GM12873 (cell line): Measurements from ENCODE around the gene PLXNA3.

Experiments
- TF ChIP-seq, protein P1 (sequence below): IDR thresholded peaks from 2 replicates; pipeline ENCODE4 v1.5.1; 2012; ENCODE audit warnings: low read depth, mild to moderate bottlenecking, moderate library complexity, low read length, control low read depth; ENCODE audit not compliant: insufficient read depth; ENCODE audit errors: missing control alignments

The PLXNA3 gene

DNA sequence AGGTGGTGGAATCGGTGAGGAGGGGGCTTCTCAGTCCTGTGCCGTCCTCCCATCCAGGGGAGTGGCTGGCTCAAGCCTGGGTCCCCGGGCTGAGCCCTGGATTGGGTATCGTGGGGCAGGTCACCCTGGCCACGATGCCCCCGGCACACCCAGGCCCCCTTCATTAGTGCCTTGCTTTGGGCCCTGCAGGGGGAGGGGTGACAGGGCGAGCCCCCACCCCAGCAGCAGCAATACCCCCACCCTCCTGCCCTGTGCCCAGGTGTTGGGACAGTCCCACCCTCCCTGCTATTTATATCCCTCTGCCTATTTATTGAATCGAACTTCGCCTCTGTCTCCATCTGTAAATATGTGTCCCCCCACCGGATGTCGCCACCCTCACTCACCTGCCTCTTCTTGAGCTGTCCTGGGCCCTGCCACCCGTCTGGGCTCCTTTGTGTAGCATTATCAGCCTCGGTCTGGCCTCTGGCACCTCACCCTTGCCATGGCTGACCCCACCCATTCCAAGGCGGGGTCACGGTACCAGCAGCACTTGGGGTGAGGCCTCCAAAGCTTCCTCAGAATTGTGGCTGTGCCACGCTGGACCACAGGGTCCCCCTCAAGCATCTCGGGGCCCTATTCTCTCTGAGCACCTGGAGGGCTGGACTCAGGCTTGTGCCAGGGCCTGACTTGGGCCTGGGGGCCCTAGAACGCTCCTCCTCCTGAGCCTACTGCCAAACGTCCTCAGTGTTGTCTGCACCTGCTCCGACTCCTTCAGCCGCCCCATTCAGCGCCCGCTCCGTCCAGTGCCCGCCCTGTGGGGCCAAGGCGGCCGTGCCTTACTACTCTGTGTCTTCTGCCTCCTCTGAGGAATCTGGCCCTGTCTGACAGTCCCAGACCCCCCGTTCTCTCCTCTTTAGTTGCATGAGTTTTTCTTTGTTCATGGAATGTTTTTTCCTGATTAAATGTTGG is 14.9 kb downstream of the PLXNA3 start:
- TF ChIP-seq, protein P1, sequence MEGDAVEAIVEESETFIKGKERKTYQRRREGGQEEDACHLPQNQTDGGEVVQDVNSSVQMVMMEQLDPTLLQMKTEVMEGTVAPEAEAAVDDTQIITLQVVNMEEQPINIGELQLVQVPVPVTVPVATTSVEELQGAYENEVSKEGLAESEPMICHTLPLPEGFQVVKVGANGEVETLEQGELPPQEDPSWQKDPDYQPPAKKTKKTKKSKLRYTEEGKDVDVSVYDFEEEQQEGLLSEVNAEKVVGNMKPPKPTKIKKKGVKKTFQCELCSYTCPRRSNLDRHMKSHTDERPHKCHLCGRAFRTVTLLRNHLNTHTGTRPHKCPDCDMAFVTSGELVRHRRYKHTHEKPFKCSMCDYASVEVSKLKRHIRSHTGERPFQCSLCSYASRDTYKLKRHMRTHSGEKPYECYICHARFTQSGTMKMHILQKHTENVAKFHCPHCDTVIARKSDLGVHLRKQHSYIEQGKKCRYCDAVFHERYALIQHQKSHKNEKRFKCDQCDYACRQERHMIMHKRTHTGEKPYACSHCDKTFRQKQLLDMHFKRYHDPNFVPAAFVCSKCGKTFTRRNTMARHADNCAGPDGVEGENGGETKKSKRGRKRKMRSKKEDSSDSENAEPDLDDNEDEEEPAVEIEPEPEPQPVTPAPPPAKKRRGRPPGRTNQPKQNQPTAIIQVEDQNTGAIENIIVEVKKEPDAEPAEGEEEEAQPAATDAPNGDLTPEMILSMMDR = no peak

DNA sequence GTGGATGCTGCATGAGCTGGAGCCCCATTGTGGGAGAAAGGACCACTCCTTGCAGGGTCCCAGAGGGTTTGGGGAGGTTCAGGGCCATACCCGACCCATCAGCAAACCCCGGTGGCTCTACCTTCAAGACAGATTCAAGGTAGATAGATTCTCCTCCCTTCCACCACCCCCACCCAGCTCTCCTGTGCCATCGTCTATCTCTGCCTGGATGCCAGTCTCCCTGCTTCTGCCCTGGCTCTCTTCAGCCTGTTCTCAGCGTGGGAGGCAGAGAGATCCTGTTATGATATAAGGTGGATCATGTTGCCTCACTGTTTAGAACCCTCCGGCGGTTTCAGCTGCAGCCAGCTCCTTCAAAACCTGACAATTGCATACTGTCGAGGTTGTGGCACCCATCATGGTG is 15.6 kb downstream of the PLXNA3 start:
- TF ChIP-seq, protein P1 = no peak

DNA sequence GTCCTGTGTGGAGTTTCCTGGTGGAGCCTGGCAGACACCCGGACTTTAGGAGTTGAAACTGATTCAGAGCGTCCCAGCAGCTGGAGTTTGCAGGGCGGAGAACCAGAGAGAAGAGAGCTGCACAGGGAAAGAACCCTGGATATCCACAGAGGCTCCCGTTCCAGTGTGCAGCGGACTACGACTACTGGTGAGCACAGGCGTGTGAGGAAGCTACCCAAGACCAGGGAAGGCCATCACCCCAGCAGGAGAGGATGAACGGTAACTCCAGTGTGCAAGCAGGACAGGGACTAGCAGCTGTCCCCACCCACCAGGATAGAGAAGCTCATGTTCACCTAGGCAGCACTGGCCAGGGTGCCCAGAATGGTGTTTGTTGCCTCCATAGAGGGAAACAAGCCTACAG is 18.7 kb downstream of the PLXNA3 start:
- TF ChIP-seq, protein P1 = no peak

DNA sequence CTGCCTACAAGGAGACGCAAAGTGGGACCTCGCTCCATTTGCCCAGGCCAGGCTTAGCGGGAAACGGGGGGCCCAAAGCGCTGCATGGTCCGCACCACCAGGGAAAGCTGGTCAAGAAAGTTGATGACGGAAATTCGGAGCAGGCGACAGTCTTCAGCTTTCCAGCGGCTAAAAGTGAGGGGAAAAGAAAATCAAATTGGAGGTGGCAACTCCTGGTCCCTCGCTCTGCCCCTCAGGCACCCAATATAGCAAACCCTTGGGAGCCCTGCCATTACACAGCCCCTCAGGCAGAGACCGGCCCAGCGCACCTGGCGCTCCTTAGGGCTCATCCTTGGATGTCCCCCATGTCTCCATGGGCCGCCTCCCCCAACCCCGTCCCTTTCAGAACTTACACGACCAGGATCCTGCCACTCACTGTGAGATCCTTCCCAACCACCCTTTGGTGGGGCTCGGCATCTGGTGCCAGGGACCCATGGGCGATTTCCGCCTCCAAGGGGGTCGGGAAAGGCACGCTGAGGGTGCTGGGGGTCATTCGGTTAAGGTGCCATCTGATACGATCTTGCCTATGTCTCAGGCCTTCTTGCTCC is 19.9 kb downstream of the PLXNA3 start:
- TF ChIP-seq, protein P1 = no peak

DNA sequence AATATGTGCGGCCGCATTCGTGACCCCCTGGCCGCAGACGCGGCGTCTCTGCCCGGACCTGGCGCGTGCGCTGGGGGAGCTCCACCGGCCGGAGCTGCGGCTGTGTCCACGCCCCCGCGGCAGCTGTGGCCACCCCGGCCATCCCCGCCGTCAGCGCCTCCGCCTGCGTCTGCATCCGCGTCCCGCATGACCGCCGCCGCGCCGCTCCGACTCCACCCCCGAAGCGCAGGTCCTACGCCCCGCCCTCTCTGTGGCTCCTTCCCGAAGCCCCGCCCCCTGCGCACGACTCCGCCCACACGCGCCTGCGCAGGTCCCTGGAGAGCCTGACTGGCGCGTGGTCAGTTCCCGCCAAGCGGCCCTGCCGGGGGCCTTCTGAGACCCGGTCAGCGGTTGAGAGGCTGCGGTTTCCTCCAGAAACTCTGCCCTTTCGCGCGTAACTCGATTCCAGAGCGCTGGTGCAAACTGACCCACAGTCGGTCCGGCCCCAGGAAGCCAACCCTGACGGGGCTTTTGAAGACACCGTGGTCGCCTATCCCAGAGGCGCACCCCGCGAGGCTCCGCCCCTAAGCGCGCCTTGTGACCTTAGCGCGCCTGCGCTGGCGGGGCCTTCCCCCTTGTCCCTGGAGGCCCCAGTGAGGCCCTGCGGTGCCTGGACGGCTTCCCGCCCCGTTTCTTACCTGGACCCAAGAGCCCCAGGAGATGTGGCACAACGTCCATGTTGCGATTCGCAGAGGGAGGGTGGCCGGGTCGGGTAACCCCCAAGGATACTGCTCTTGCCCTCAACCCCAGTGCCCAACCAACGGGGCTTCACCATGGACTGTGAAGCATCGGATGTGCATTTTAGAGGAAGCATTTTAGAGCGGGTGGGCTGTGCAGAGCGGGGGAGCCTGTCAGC is 20.9 kb downstream of the PLXNA3 start, which contains the start of gene LAGE3:
Gene LAGE3, minus strand, starts transcription at position 554 of the 895 bp plus-strand sequence. Its CDS starts 366 bp downstream, at position 188.
- TF ChIP-seq, protein P1 = no peak

DNA sequence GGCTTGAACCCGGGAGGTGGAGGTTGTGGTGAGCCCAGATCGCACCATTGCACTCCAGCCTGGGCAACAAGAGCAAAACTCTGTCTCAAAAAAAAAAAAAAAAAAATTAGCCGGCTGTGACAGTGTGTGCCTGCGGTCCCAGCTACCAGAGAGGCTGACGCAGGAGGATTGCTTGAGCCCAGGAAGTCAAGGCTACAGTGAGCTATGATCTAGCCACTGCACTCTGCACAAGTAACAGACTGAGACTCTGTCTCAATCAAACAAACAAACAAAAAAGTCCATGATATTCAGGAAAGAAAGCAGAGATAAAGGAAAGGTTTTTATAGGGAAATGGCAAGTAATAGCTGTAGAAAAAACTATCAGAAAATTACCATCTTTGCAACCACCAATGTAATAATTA is 23.1 kb downstream of the PLXNA3 start:
- TF ChIP-seq, protein P1 = no peak
